GM21576 (cell line): ENCODE measurements around the gene MYL11.

Experiments used
- ATAC-seq: cut with Tn5 transposase; IDR thresholded peaks from one replicate; pipeline ENCODE4 v1.9.1; 2021; ENCODE audit warnings: mild to moderate bottlenecking, moderate library complexity; ENCODE audit not compliant: unreplicated experiment

The MYL11 gene

GRCh38 chr16:30369938-30370455 is 4.6 kb upstream of the MYL11 start:
- ATAC-seq: peak; percentile 0

DNA sequence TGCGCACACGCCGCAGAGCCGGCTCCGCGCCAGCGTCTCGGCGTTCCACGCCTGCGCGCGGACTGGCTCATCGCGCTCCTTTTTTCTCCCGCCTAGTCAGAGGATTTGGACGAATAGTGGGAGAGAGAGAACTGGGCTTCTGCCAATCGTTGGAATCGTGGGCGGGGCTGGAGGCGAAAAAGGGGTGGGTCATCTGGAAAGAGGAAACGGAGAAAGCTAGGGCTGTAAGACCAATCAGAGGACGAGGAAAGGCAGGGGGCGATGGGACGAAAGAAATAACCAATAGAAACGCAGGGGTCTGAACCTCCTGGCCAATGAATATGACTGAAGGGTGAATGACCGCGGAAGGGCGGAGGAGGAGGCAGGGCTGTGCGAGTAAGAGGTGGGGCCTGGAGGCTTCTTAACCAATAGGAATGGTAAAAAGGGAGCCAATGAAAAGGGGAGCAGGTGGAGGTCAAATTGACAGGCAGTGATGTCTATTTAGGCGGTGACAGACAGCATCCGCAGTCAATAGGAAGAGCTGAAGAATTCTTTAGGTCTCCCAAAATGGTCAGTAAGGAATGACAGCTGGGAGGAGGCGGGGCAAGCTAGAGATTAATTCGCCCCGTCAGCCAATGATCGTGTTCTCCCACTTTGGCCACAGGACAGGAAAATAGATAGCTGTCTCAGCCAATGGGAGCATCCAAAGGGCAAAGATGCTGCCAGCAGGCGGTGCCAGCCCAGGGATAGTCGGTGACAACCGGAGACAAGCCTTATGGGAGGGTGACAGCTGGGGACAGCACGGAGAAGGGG is 4.0 kb upstream of the MYL11 start, which contains the start of gene TBC1D10B:
Gene TBC1D10B (minus strand): TSS at position 39 of the 792 bp plus-strand sequence. CDS start 311 bp downstream, outside the sequence.
- ATAC-seq: peak; percentile 77

DNA sequence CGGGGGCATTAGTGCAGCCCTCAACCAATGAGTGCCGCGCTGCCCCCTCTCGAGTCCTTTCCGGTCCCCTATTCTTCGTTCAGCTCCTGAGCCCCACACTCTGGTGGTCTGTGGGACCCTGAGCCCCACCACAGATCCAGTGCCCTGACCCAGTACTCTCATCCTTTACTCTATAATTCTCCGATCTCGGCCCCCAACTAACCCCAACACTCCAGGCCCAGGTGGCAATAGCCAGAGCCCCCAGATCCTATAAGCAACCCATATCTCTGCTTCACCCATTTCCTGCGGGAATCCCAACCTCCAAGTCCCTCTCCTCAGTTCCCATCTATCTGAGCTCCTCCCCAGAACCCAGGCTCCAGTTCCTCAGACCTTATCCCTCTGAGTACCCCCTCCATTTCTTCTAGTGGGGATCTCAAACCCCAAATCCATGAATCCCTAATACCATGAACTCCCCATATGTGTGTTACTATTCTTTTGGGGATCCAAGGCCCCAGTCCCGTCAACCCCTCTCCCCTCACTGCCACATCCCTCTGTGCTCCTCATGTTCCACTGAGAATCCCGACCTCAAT is 3.3 kb upstream of the MYL11 start:
- ATAC-seq: no peak

DNA sequence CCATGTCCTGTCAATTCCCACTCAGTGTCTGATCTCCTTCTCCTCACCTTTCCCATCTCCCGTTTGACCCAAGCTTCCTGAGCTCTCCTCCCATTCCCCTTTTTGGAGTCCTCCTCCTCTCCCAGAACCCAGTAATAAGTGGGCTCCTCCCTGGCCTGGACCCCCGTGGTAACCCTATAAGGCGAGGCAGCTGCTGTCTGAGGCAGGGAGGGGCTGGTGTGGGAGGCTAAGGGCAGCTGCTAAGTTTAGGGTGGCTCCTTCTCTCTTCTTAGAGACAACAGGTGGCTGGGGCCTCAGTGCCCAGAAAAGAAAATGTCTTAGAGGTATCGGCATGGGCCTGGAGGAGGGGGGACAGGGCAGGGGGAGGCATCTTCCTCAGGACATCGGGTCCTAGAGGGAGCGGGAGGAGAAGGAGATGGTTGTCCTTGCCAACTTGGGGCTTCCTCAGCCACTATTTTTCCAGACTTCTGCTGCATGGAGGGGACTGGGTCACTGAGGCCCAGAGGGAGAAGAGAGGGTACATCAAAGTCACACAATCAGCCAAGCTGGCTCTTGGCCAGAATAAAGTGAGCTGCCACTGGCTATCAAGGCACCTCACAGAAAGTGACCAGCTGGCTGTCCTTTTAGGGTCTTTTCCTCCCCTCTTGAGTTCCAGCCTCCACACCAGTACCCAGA is 2.4 kb upstream of the MYL11 start:
- no peak for ATAC-seq

DNA sequence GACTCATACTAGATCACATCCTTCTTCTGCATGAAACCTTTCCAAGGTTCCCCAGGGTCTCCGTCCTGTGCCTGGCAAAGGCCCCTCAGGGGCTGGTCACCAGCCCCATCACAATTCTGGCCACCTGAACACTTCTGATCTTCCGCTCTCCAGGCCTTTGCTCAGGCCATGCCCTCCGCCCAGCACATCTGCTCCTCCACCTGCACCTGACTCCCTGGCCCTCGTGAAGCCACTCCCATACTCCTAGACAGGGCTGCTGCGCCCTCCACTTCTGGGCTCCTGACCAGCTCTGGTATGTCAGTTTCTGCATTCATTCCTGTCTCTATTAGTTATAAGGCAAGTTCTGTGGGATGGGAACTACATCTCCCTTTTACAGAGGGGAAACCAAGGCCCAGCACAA is 1.9 kb upstream of the MYL11 start:
- ATAC-seq: no peak

DNA sequence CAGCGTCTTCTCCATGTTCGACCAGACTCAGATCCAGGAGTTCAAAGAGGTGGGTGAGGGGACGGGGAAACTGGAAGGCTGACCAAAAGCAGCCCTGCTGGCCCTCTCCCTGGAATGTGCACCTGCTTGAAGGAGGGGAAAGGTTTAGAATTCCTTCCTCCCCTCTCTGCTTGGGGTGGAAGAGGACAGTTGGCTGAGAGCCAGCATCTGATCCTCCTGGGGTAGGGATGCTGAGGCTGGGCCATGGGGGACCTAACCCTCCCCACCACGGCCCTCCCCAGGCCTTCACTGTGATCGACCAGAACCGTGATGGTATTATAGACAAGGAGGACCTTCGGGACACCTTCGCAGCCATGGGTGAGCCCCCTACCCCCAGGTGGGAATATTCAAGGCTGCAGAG is 1.3 kb downstream of the MYL11 start:
- no peak for ATAC-seq

DNA sequence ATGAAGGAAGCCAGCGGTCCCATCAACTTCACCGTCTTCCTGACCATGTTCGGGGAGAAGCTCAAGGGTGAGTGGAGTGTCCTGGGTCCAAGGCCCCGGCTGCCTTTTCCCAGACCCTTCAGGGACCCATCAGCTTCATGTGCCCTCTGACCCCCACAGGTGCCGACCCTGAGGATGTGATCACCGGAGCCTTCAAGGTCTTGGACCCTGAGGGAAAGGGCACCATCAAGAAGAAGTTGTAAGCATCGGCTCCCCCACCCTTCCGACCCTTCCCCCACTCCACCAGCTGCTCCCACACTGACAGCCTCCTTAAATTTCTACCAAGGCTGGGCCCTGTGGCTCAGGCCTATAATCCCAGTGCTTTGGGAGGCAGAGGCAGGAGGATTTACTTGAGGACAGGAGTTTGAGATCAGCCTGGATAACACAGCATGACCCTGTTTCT is 1.9 kb downstream of the MYL11 start:
- ATAC-seq: no peak

GRCh38 chr16:30377050-30377811 is 2.6 kb downstream of the MYL11 start:
- ATAC-seq: no peak

DNA sequence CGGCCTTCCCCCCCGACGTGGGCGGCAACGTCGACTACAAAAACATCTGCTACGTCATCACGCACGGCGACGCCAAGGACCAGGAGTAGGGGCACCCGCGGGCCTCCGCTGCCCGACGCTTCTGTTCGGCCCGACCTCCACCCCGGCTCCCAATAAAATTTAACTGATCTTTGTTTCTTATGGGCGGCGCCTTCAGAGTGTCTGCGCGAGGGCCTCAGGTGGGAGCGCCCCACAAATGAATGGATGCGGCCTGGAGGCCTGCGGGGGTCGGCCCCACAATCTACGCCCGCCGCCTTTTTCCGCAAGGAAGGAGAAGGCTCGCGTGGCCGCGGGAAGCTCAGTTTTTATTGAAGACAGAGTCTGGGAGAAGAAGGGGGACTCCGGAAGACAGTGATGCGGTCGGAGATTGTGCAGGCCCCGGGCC is 3.2 kb downstream of the MYL11 start:
- ATAC-seq: peak; percentile 31

GRCh38 chr16:30378236-30379157 is 3.9 kb downstream of the MYL11 start:
- peak; percentile 85 for ATAC-seq

DNA sequence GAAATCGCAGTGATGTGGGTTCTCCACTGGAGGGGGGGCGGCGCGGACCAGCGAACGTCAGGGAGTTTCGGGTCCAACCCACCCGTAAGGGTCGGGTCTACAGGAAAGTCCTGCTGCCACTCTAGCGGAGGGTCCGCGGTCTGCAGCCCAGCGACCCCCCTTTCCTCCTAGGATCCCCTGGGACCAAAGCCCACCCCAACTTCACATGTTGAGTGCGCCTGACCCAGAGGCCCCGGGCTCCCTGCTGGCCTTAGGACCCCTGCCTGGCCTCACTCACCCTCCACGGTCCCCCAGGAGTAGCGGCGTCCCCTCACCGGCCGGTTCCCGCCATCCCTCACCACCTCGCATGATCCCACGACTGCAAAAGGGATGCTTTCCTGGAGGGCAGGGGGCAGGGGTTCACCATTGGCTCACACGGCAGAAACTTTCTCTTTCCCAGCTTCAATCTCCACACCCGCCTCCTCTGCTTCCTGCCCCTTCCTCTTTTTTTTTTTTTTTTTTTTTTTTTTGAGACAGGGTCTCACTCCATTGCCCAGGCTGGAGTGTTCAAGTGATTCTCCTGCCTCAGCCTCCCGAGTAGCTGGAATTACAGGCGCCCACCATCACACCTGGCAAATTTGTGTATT is 4.7 kb downstream of the MYL11 start:
- ATAC-seq: no peak

- no peak for ATAC-seq
These were observed 5.6 kb downstream of the MYL11 start for GRCh38 chr16:30380072-30380802.

DNA sequence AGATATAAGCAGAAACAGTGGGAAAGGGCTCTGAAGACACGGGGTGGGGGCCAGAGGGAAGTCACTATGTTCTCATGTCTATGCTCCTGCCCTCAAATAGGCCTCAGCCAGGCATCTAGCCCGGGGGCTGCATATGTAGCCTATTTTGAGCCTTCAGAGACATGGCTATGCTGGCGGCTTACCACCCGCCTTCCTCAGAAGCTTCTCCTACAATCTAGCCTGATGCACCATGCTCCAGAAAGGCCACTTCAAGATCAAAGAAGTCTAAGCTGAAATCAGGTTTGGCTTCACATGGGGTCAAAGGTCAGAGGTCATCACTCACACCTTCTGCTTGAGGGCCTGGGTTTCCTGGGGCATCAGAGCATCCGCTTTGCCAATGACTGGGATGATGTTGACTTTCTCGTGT is 6.2 kb downstream of the MYL11 start:
- ATAC-seq: no peak

DNA sequence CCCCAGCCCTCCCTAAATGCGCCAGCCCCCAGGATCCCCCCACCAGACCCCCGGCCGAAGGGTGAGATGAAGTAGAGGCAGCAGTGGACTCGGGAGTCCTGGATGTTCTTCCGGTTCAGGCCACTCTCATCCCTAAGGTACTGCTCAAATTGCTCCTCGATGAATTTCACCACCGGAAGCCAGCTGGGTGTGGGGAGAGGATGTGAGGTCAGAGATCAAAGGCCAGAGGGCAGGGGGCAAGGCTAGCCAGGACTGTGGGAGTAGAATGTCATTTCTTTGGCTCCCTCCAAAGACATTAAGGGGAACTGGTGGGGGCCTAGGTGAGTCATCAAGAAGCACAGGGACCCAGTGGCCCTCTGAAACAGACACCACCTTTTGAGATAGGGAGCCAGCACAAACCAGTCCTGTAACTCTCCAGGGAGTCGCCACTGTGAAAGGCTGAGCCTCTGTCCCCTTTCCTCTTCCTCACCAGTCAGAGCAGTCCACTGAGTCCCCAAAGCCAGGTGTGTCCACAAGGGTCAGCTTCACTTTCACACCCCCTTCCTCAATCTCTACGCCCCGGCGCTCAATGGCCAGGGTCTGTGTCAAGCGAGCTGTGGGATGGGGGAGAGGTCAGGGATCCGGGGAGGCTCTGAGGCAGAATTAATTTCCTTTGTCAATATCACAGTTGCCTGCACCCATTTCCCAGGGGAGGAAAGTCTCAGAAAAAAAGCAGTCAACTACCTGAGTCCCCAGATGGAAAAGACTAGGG is 6.9 kb downstream of the MYL11 start:
- no peak for ATAC-seq

DNA sequence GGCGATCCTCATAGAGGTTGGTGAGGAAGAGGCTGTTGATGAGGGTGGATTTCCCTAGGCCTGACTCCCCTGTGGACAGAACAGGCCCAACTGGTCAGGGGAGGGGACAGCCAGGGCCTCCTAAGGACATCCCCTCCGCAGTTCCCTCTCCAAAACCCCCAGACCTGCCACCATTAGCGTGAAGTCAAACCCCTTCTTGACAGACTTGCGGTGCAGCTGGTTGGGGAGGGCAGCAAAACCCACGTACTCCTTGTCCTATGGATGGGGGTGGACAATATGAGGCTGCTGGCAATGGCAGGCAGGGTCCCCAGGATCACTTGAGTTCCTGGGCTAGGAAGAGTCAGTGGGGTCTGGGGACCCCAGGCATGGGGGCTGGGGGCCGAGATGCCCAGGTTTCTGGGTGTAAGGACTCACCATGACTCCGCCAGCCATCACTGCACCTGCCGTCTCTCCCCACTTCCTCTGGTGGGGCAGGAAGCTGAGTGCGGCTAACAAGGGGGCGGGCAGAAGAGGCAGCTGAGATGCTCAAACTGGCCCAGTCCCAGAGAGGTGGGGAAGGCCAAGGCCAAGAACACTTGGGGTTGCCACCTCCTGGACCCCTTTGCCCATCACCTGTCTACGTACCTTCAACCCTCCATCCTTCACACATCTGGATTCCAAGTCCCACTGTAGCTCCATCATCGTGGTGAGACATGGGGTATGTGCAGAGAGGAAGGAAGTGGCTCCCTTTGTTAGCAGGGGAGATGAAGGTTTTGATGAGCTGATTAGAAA is 7.7 kb downstream of the MYL11 start, which contains the start of gene SEPTIN1:
Gene SEPTIN1 (minus strand): TSS at position 451 of the 771 bp plus-strand sequence. CDS start 19 bp downstream, at position 432.
- ATAC-seq: no peak

DNA sequence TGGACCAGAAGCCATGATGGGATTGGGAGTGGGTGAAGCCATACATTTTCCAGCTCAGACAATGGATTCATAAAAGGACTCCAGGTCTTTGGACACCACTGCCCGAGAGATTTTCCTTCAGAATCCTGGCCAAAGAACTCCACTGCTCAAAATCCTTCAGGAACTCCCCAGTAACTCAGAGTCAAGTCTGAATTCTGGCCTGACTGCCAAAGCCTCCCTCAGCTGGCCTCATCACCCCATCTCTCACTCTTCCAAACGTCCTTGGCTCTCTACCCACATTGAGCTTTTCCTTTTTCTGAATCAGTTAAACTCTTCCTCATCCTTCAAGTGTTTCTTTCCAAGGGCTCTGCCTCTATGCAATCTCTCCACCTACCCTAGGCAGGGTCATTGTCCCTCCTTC is 8.9 kb downstream of the MYL11 start:
- ATAC-seq: no peak

DNA sequence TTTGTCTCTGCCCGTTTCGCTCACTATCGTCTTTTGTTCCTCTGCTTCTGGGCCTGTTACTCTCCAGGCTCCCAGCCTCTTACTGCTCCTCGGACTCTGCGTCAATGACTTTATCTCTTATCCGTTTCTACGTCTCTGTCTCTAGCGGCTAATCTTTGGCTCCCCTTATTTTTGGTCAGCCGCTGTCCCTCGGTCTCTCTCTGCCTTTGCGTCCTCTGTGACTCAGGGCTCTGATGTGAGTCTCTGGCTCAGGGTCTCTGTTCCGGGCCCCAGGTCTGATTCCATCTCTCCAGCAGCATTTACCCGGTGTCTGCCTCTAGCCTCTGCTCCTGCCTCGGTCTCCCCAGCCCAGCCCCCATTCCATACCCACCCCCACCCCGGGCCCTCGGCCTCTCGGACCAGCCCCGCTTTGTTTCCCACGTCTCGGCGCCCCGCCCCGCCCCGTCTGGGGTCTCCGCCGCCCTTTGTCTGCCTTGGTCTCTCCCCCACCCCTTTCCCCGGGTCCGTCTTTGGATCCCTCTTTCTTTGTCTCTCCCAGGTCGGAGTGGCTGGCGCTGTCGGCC is 20.1 kb downstream of the MYL11 start:
- no peak for ATAC-seq
